ENCODE measurements around the gene SEMA6A.

SEMA6A gene

GRCh38 chr5:116595498-116595897, 20.9 kb upstream of the SEMA6A start:
- DNase-seq (ENCODE audit: low read depth, low spot score): no peak
- H3K4me3 ChIP-seq (ENCODE audit: low read depth, low read length): no peak overlapping the region
- ChIA-PET POLR2A (no interaction called here), CTCF (no interaction called here)
- no peak for TF ChIP-seq CTCF (IDR thresholded peaks at IDR 0.05; ENCODE audit: insufficient read depth, low read length, missing control alignments)

GRCh38 chr5:116593340-116593739, 18.7 kb upstream of the SEMA6A start:
- H3K4me3 ChIP-seq (ENCODE audit: low read depth, low read length): no peak overlapping the region
- no peak for DNase-seq (ENCODE audit: low read depth, low spot score)
- CTCF ChIA-PET: no interaction called here
- no peak for TF ChIP-seq CTCF (IDR thresholded peaks at IDR 0.05; ENCODE audit: insufficient read depth, low read length, missing control alignments)
- POLR2A ChIA-PET: no interaction called here

GRCh38 chr5:116585227-116585626, 10.6 kb upstream of the SEMA6A start:
- ChIA-PET CTCF (no interaction called here), POLR2A (no interaction called here)
- TF ChIP-seq CTCF (IDR thresholded peaks at IDR 0.05; ENCODE audit: insufficient read depth, low read length, missing control alignments): no peak
- no peak overlapping the region for H3K4me3 ChIP-seq (ENCODE audit: low read depth, low read length)
- no peak for DNase-seq (ENCODE audit: low read depth, low spot score)

GRCh38 chr5:116583862-116584222, 9.2 kb upstream of the SEMA6A start:
- no peak overlapping the region for H3K4me3 ChIP-seq (ENCODE audit: low read depth, low read length)
- DNase-seq (ENCODE audit: low read depth, low spot score): no peak
- ChIA-PET POLR2A (no interaction called here), CTCF (no interaction called here)
- TF ChIP-seq CTCF (IDR thresholded peaks at IDR 0.05; ENCODE audit: insufficient read depth, low read length, missing control alignments): no peak

DNA sequence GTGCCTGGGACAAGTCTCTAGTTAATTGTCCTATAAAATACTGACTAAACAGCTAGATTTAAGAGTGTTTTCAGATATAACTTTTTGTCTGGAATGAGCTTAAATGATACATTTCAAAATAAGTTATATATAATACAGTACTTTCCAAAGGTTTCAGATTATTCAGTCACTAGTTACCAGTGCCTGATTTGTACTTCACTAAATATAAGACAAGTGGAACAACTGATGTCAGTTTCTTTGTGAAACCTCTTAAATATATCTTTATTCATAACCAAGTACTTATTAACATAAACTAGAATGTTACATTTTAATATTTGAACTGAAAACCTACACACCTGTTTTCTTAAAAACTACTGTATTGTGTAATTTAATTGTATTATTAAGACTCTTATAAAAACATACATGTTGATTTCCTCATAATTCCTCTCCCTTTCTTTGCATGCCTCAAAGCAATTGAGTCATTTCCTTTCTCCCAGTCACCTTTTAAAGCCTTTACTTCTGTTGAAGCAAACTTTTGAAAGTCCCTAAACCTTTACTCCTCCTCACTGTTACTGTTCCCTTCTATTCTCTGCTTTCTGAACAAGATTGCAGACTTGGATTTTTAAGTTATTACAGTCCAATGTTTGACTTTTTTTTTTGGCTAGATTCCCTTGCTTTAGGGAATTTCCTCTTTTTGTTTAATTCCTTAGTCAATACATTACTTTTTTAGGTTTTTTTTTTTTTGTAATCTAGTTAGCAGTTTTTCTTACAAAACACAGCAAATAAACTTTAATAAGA, 8.7 kb upstream of the SEMA6A start:
- no peak overlapping the region for H3K4me3 ChIP-seq (ENCODE audit: low read depth, low read length)
- no peak for TF ChIP-seq CTCF (IDR thresholded peaks at IDR 0.05; ENCODE audit: insufficient read depth, low read length, missing control alignments)
- CTCF ChIA-PET: no interaction called here
- DNase-seq (ENCODE audit: low read depth, low spot score): no peak
- POLR2A ChIA-PET: no interaction called here

DNA sequence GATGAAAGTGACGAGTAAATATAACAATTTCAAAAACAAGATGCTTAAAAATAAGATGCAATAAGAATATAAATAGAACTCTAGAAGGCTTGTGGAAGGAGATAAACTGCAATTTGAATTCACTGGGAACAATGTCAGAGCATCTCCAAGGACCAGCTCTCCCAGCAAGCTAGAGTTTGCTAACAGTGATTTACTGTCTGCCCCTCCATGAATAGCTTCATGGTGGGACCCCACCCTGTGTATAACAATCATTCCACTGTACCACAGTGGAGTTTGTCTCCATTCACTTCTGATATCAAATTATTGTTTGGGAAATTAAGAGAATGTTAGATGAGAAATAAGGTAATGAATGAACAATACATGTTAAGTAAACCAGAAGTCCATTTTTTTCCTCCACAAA, 7.3 kb upstream of the SEMA6A start:
- POLR2A ChIA-PET: no interaction called here
- no peak for TF ChIP-seq CTCF (IDR thresholded peaks at IDR 0.05; ENCODE audit: insufficient read depth, low read length, missing control alignments)
- H3K4me3 ChIP-seq (ENCODE audit: low read depth, low read length): no peak overlapping the region
- no peak for DNase-seq (ENCODE audit: low read depth, low spot score)
- CTCF ChIA-PET: no interaction called here

Measured in AG04449 (cell line).